Fibroblast of skin of scalp (primary cell): Measurements from ENCODE around the gene CMSS1.

ENCODE experiments used
- DNase-seq: peaks from one replicate; pipeline ENCODE4 v3.0.0-alpha.2; 2013

Gene CMSS1

DNA sequence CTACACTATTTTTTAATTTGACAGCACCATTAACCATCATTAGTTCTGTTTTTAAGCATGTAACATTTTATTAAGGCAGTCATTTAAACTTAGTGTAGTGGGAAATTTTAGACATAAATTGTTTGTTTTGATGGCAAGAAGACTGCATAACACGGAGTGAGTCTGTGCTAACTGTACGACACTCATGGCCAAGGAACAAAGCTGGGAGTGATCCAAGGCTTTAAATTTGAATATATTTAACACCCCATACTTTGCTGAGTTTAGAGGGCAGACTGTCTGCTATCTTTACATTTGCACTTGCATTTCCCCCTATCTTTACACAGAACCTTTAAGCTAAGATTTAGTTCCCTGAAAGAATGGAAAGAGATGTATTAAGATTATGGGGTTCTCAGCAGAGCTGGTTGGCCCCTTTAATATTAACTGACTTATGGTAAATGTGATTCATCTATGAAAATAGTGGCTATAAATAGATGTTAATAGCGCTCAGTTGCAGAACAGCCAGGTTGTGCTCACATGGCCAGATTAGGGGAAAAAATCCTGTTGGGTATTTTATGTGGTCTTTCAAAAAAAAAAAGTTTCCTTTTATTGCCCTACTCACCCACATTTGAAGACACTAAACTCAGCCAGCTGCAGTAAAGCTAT is 120.7 kb downstream of the CMSS1 start:
- DNase-seq, result peak; percentile 54

DNA sequence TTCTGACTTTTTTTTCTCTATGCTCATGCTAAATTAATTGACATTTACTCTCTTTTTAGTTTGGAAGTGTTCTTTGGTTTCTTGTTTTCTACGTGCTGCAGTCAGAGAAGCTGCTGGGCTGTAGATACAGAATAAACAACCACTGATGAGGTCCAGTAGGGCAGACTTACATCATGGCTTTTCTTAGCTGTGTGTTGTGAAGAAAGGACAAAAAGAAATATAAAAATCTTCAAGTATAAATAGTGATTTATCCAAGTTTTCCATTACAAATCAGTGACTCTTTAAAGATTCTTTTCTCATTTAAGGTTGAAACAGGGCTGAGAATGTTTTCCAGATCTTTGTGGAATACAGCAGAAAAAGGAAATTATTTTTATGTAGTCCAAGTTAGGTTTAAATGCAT is 122.2 kb downstream of the CMSS1 start:
- no peak for DNase-seq

DNA sequence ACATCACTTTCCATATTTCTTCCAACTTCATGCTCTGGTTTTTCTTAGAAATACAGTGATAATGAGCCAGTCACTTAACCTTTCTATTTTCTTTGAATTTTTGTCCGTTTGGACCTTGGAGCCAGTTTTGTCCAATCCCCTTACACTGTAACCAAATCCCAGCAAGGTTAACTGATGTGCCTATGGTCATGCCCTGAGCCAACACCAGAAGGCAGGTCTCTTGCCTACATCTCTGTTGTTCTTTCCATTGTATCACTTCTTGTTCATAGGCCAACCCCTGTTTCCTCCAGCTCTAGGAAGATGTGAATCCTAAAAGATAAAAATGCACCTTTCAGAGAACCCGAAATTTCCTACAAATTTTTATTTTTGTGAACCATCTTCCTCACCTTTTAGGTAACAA is 122.7 kb downstream of the CMSS1 start:
- no peak for DNase-seq

DNA sequence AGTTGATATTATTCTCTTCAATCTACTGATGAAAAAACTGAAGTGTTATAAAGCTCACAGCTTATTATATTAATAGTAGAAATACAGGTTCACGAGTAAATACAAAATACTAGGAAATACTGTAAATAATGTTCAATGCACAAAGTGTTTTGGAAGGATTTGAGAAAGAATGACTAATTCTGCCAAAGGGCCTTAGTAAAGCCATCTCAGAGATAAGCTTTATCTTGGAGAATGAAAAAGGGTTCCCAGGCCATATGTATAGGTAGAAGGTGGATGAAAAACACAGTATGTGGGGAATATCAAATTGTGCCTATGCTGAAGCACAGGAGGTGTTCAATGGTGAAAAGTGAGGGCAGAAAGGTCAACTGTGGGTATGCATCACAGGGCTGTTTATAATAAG is 123.5 kb downstream of the CMSS1 start:
- no peak for DNase-seq

DNA sequence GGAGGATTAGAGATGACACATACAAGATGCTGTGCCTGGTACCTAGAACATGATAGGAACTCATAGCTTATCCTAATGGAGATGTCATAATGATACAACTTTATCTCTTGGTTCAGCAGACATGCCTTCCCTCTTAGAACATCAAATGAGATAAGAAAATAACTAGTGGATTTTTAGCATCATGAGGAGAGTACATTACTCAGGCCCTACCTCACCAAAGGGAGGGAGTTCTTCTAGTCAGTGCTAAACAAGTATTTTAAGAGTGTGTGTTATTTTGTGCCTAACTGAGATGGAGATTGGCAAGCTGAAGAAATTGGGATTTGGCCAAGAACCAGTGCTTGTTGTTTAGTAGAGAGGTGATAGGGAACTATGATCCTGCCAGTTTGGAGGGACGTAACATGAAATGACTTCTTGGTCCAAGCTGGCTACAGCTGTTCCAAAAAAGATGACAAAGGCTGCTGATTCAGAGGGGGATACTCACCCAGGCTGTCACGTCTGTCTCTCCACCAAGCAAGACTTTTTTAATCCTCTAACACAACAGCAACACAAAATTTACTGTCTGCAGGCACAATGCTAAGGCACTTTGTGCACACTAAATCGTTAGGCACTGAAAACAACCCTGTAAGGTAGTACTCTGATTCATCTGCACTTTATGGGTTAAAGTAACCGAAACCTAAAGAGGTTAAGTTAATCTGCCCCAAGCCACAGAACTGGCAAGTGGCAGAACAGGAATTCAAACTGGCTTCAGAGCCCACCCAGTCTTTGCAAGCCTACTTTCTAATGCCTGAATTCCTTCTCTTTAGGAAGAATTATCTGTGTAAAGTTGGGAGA is 126.5 kb downstream of the CMSS1 start:
- no peak for DNase-seq

DNA sequence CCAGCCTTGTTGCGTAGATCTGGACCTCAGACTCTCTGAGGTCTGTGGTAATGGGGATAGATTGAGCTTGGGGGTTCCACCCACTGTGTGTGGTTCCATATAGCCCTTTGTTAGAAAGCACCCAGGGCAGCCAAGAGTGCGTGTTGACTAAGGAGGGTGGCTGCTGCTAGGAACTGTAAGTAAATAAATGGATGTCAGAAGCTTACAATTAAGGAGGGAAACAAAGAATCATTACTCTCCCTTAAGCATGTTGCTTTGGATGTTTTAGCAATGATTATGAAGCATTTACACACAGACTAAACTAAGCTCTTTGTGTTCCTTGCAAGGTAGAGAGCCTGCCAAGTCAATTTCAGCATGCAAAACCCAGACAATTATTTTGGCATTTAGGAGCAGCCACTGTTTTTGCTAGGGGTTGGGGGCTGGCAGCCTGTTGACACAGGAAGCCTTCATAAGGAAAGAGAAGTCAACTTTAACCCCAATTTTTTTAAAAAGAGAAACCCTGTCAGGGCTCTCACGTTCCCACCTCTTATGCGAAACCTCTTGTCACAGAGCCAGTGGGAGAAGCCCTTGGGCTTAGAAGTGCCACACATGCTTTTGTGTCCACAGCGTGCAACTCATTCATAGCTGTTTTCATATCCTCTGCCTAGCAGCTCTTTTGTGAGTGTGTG is 127.8 kb downstream of the CMSS1 start:
- peak; percentile 55 for DNase-seq

DNA sequence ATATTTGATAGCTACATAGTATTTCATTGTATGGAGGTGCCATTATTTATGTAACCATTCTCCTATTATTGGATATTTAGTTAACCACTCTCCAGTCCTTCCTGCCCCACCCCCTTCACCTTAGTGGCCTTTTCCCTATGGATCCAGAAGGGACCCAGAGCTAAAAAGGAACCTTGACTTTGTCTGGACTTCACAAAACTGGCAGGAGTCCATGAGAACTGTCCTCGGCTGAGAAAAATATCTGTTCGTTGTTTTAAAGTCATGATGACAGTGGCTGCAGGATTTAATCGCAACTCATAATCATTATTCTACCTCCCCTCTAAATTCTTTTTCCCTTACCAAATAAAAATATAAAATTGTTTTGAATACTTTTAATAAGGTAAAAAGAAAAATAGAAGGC is 129.7 kb downstream of the CMSS1 start:
- no peak for DNase-seq

DNA sequence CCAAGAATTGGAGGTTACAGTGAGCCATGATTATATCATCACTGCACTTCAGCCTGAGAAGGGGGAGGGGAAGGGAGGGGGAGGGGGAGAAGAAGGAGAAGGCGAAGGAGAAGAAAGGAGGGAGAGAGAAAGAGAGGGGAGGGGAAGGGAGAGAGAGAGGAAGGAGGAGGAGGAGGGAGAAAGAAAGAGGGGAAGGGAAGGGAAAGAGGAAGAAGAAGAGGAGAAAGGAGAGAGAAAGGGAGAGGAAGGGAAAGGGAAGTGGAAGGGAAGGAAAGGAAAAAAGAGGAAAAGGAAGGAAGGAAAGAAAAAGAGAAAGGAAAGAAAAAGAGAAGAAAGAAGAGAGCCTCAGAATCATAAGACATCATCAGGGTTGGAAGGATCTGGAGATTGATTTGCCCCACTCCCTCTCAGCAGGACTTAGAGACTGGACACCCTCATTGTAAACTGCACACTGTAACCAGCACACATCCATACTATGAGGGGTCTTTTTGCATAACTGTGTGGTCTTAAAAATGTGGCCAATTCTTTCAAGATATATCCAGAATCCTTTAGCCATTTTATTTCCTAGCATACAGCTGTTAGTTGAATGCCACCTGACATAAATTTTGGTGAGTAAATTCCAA is 130.9 kb downstream of the CMSS1 start:
- DNase-seq, result no peak

DNA sequence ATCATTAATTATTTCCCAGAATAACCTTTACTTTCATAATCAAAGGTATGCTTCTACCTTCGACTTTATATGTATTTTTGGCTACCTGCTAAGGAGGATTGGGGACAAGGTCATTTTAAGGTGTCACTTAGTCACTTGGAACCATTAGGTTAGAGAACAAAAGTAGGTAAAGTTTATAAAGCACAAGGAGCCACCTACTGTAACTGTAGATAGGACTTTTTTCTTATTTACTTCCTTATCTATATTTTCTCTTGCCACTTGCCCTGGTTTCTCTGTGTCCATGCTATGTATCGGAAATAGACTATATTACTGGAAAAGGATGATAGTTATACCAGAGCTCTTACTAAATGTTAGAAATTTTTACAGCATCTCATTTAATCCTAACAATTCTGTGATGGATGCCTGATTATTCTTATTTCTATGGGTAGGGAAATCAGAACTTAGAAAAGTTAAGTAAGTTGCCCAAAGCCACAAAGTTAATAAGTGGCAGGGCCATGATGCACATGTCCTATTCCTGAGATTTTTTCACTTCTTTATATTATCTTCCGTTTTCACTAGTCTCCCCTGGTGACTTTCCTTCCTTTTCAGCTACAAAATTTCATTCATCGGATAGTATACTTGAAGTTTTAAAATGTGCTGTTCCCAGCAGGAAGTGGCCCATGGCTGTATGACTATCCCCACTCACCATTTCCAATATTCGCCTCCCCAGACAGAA is 132.5 kb downstream of the CMSS1 start:
- DNase-seq, result no peak

DNA sequence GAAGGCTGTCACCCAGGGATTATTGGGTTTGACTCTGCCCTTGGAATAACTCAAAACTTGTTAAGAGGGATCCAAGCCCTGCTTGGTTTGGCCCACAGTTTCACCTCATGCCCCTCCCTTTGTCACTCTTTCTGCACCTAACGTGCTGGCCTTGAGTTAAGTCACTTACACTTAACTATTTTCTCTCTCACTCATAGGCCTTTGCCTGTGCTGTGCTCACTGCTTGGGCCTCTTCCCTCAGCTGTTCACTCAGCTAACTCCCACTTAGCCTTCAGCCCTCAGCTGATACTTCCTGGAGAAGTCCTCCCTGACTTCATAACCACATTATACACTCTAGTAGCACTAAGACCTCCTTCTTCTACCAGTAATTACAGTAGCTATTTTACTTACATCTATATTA is 133.3 kb downstream of the CMSS1 start:
- DNase-seq, result no peak

DNA sequence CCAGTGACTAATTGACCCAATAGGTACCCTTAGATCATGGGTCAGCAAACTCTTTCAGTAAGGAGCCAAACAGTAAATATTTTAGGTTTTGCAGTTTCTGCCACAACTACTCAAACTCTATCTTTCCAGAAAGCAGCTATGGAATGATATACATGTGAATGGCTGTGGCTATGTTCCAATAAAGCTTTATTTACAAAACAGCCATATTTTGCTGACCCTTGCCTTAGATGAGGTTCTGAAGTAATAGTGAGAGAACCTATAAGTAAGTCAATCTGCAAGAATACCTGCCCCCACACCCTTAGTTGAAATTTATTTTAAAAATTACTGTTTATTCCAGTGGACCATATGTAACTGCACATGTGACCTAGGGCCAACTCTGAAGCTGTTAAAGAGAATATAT is 134.0 kb downstream of the CMSS1 start:
- DNase-seq, result peak; percentile 57

DNA sequence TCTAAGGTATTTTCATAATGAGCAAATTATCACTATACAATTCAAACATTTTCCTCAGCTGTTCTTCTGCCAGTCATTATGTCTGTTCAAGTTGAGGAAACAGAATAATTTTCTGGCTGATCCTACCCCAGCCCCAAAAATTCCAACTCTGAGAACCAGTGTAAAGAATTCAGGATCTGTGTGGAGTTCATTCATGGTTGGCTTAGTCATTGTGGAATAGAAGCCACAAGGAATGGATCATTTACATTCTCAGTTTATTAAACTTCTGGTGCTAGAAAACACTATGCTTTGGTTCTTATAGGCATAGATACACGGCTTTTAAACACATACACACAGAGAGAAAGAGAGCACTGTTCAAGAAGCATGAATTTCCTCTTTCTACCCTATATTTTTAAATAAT is 134.6 kb downstream of the CMSS1 start:
- peak; percentile 93 for DNase-seq

DNA sequence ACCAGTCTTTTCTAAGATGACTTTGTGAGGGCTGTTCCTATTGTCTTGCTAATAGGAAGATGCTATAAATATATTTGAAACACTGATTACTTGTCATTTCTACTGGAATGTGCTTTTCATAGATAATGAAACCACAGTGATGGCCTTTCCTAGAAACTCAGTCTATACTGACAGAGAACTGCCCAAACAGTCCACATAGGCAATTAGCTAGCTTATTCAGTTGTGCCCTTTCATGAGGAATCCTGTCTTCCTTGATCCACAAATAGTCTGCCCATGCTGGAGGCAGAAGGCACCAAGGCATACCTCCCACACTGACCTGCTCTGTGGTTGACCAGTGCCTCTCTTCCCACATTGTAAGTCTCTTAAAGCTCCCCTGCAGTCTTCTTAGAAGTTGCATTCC is 135.9 kb downstream of the CMSS1 start:
- no peak for DNase-seq

DNA sequence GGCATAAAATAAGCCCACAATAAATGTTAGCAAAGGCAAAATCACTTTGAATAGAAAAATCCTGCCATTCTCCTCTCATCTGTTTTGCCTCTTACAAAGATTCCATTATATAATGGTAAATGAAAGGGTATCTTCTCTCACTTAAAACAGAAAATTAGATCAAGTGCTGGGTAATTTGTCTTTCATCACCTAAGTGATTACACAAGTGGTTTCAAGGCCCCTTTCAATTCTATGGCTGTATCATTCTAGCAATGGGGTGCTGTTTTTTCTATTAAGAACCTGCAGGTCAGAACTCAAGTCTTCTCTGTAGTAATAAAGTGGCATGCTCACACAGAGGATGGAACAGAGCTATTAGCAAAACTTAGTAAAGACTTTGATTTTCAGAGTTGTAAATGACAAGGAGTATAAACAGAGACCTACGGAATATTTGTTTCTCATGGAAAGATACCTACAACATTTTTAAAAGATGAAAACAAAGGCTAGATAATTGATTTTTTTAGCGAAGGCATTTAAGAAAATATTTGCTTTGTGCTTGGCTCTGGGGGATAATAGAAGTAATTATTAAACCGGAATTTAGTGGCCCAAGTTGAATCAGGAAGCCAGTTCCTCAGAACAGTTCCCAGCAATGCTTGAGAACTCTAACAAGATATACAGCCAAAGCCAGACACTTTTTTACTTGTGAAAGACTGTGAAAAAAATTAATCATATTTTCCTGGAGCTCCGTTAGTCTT is 137.4 kb downstream of the CMSS1 start:
- DNase-seq, result no peak

DNA sequence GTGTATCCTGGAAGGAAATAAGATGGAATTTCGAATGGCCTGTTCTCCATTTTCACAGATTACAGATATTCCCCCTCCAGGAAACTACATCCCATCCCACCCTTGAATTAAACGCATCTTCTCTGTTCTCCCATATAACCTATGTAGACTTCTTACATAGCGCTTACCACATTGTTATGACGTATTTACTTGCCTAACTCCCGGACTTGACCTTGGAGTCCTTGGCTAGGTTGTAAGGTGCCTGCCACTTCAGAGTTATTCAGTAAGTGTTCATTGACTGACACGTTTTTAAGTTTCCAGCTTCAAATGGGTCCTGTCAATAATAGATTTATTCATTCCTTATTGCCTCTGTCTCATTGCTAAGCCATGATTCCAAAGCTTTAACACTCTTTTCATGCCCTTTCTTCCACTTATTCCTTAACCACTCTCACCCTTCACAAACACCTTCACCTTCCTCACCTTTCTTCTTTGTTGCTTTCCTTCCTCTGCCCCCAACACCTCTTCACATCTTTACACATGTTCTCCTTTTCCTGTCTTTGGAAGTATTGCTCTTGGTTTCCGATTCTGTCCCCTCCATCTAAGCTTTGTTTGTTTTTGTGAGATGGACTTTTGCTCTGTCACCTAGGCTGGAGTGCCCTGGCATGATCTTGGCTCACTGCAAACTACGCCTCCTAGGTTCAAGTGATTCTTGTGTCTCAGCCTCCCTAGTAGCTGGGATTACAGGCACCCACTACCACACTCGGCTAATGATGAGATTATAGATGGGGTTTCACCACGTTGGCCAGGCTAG is 138.3 kb downstream of the CMSS1 start:
- DNase-seq, result no peak

DNA sequence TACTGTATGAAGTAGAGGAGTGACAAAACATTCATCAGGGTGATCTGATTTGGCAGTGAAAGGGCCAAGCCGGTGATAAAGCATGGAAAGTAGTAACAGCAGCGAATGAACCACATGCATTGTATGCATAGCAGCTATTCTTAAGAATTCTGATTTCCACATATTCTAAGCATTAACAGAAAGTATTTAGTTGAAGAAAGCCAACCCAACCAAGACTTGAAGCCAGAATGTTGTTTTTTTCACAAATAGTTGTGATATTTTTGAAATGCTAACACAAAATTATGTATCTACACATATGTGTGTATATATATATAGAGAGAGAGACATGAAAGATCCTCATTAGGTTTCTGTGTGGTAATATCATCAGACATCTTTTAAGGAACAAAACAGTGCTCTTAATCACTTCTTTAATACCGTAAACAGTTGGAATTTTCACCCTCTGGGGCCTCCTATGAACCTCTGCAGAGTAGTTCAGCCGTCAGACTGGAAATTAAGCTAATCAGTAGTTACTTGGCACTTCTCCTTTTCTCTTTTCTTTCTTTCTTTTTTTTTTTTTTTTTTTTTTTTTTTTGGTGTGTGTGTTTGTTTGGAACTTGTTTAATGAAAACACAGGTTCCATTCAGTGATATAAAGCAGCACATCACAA is 139.6 kb downstream of the CMSS1 start:
- DNase-seq, result peak; percentile 81

DNA sequence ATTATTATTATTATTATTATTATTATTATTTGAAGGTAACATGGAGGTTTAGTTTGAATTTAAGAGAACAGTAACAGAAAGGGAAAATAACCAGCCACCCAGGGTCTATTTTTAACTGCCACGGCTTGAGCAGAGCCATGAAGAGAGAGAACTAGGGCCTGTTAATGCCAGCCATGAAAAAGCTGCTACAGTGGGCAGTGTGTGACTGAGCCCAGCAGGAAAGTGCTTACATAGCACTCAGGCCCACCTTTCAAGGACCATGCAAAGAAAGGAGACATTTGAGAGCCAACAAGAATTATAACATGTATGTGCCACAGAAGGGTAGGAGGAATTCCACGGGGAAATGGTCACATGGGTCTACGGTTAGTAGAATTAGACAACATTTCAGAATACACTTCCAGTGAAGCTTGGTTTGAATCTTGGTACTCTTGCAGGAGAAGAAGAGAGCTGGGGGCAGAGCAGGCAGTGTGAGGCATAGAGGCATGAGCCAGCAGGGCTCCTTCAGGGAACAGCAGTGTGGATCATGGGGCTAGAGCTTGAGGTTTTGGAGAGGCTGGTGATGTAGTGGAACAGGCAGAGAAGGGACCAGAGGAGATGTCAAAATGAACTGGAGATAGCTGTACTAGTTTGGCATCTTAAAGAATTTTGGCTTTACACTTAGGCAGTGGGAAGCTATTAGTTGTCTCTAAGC is 140.7 kb downstream of the CMSS1 start:
- DNase-seq, result no peak

DNA sequence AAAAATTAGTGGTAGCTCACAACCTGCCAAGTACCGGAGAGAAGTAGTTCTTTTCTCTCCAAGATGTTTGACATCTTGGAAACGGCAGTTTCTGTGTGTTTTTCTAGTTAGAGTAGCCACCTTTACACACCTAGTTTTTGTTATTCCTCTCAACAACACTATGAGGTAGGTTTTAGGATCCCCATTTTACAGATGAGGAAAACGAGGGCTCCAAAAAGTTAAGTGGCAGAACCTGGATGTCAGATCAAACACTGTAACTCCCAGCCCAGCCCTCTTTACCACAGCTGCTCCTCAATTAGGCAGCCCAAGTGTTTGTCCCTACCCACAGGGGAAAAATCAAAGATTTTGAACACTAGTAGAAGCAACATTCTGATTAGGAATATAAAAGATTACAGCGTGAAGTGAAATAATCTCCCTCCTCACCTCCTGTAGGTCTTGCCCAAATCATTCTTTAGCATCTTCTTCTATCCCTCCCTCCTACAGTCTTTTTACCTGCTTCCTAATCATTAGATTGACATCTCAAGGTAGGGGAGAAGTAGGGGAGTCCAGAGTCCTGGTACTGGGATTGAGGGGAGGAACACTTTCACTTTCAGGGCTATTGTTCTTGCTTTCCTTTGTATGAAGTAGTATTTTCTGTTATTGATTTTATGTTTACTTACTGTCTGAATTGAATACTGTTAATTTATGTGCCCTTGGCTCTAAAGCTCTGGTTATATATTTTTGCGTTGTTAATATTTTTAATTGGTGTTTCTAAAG is 142.6 kb downstream of the CMSS1 start:
- no peak for DNase-seq

DNA sequence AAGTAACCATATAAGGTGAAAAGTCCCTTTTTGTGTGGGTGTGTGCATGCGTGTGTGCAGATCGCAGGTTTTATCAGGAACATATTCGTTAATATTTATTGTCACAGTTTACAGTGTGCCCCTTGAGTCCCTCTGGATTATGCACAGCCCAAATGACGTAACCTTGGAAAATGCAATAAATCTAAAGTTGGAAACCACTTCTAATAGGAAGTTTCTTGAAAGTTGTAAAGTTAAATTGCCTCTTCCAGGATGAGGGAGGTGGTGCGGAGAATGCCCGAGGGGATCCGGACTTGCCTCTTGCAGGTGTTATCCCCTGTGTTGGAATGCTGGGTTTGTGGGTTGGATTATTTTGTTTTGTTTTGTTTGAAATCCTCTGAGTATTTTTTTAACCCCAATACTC is 143.3 kb downstream of the CMSS1 start:
- peak; percentile 54 for DNase-seq
